Subcutaneous abdominal adipose tissue (tissue), 5 donors: ENCODE results near the gene HUNK.
"Not testable (repeated sequence)": the region's sequence is repeated elsewhere in the genome, so short reads cannot be mapped to it uniquely, and the experiment has no call there.

ENCODE experiments used
- H3K27ac ChIP-seq: one replicate; pipeline ENCODE4 v1.7.0; 2013; ENCODE audit warnings: low read depth, mild to moderate bottlenecking, inconsistent platforms, low read length, moderate library complexity
- H3K27me3 ChIP-seq, 5 donors: one replicate each; pipeline ENCODE4 v1.7.0; 2013; ENCODE audit warnings: low read length in 5 of 5, inconsistent platforms in 1 of 5; ENCODE audit not compliant: control insufficient read depth in 5 of 5, insufficient read depth in 4 of 5
- H3K36me3 ChIP-seq, 5 donors: one replicate each; pipeline ENCODE4 v1.7.0; 2013; ENCODE audit warnings: low read length in 5 of 5; ENCODE audit not compliant: control insufficient read depth in 5 of 5, insufficient read depth in 5 of 5
- H3K4me1 ChIP-seq, 5 donors: one replicate each; pipeline ENCODE4 v1.7.0; 2013; ENCODE audit warnings: low read length in 5 of 5, mild to moderate bottlenecking in 3 of 5, moderate library complexity in 1 of 5; ENCODE audit not compliant: control insufficient read depth in 5 of 5, insufficient read depth in 5 of 5
- H3K4me3 ChIP-seq, 5 donors: one replicate each; pipeline ENCODE4 v1.7.0; 2013; ENCODE audit warnings: low read length in 5 of 5, low read depth in 1 of 5
- H3K9ac ChIP-seq, 5 donors: one replicate each; pipeline ENCODE4 v1.7.0; 2013; ENCODE audit warnings: low read length in 5 of 5, mild to moderate bottlenecking in 4 of 5, moderate library complexity in 3 of 5
- H3K9me3 ChIP-seq, 5 donors: one replicate each; pipeline ENCODE4 v1.7.0; 2013; ENCODE audit warnings: low read length in 5 of 5; ENCODE audit not compliant: control insufficient read depth in 5 of 5
- donor health status: healthy.
- donor health status: healthy.
- donor health status: healthy.
- donor health status: healthy.
- donor health status: healthy.

Gene HUNK

DNA sequence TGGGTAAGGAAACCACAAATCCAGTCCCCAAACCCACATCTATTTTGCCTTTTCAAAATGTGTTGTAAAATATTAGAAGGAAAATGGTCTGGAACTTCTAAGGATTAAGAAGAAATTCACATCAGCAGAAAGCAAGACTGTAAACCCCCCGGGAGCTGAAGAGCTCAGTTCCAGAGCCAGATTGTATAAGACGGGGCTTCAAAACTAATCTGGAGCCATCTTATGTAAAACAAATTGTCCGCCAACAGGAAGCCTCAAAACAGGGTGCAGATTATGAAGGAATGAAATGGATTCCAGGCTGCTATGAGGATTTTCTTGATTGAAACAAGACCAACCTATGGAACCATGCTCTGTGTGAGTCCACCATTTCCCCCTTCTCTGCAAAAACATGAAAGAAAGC lies 25.1 kb upstream of the HUNK start:
- H3K4me3 ChIP-seq = no peak overlapping the region
- peaks cover 0 to 25% (median 16%) of the 10 kb centered on the region in 5 donors for H3K4me1 ChIP-seq
- no peak overlapping the region for H3K27ac ChIP-seq
- H3K27me3 ChIP-seq = no peaks in the 10 kb centered on the region
- no peaks in the 10 kb centered on the region for H3K9me3 ChIP-seq
- no peak overlapping the region for H3K9ac ChIP-seq
- H3K36me3 ChIP-seq = no peaks in the 10 kb centered on the region

DNA sequence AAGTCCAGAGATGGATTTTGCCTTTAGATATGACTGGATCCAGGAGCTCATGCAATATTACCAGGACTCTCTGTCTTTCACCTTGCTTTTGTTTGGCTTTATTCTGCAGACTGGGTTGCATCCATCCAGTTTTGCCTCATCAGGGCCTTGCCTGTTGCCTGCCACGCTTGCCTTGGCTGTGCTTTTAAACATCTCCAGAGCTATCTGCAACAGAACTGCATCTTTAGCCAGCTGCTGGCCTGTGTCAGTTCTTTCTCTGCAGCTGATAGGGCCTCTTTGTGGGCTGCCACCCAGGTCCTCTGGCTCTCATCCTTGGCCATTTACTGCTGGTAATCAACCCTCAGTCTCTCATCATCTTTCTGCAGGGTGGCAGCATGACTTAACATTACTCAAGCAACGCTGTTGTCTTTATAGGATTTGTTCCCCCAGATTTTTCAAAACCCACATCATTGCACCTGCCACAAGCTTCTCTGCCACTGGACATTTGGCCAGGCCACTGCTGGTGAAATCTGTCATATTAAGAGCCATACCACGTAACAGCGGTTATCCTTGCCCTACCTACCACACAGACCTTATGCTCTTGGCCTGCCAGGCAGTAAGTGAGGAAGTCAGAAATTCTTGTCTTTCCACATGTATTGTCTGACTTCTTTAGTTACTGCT lies 24.4 kb upstream of the HUNK start:
- peaks cover 0 to 25% (median 16%) of the 10 kb centered on the region in 5 donors for H3K4me1 ChIP-seq
- H3K36me3 ChIP-seq = no peaks in the 10 kb centered on the region
- H3K4me3 ChIP-seq = no peak overlapping the region
- H3K9me3 ChIP-seq = no peaks in the 10 kb centered on the region
- H3K27ac ChIP-seq = no peak overlapping the region
- H3K27me3 ChIP-seq = no peaks in the 10 kb centered on the region
- no peak overlapping the region for H3K9ac ChIP-seq

- Histone ChIP-seq H3K27me3 (no peaks in the 10 kb centered on the region), H3K9me3 (no peaks in the 10 kb centered on the region), H3K36me3 (no peaks in the 10 kb centered on the region), H3K4me3 (no peak overlapping the region), H3K27ac (no peak overlapping the region), H3K9ac (no peak overlapping the region), H3K4me1 (peaks cover 0 to 25% (median 16%) of the 10 kb centered on the region in 5 donors)
These were observed 21.9 kb upstream of the HUNK start for GRCh38 chr21:31850886-31851285.

DNA sequence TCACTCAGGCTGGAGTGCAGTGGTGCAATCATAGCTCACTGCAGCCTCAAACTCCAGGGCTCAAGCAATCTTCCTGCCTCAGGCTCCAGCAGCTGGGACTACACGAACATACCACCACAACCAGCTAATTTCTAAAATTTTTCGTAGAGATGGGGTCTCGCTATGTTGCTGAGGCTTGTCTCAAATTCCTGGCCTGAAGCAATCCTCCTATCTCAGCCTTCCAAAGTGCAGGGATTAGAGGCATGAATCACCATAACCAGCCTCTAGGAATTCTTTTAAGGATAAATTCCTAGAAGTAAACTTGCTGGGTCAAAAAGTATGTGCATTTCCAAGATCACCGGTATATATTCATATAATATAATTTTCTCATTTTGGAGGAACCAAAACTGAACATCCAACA lies 17.6 kb upstream of the HUNK start:
- H3K27ac ChIP-seq = no peak overlapping the region
- no peaks in the 10 kb centered on the region for H3K27me3 ChIP-seq
- no peaks in the 10 kb centered on the region for H3K36me3 ChIP-seq
- H3K4me1 ChIP-seq = peaks cover 0 to 4% (median 0%) of the 10 kb centered on the region in 5 donors
- no peak overlapping the region for H3K9ac ChIP-seq
- no peak overlapping the region for H3K4me3 ChIP-seq
- H3K9me3 ChIP-seq = no peaks in the 10 kb centered on the region

- no peak overlapping the region for H3K4me3 ChIP-seq
- peaks cover 0 to 2% (median 0%) of the 10 kb centered on the region in 5 donors for H3K27me3 ChIP-seq
- no peak overlapping the region for H3K9ac ChIP-seq
- peaks cover 0 to 4% (median 0%) of the 10 kb centered on the region in 5 donors for H3K4me1 ChIP-seq
- no peaks in the 10 kb centered on the region for H3K9me3 ChIP-seq
- H3K36me3 ChIP-seq = no peaks in the 10 kb centered on the region
- no peak overlapping the region for H3K27ac ChIP-seq
These were observed 15.7 kb upstream of the HUNK start for GRCh38 chr21:31857096-31857495.

GRCh38 chr21:31857631-31858030 lies 15.2 kb upstream of the HUNK start:
- H3K4me3 ChIP-seq, H3K4me1 ChIP-seq, H3K36me3 ChIP-seq, H3K27me3 ChIP-seq, H3K27ac ChIP-seq, H3K9ac ChIP-seq, H3K9me3 ChIP-seq: not testable (repeated sequence)

DNA sequence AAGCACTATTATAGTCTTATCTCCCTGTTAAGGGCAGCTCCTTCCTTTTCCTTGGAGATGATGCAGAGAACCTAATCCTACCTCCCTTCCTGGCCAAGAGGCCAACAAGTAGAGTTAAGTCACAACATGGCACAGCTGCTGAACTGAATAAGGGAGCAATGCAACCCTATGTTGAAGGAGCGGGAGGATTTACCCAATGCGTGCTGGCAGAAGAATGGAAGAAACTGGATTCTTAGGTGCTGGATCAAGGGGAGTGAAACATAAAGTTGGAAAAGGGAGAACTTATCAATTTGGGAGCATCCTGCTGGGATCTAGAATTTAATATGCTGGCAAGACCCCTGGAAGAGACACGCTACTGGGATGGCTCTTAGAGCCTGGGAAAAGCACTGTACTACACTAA lies 12.0 kb upstream of the HUNK start:
- H3K9me3 ChIP-seq = no peaks in the 10 kb centered on the region
- H3K27ac ChIP-seq = no peak overlapping the region
- H3K27me3 ChIP-seq = peaks cover 0 to 2% (median 0%) of the 10 kb centered on the region in 5 donors
- peaks cover 0 to 7% (median under 1%) of the 10 kb centered on the region in 5 donors for H3K4me1 ChIP-seq
- no peaks in the 10 kb centered on the region for H3K36me3 ChIP-seq
- H3K4me3 ChIP-seq = no peak overlapping the region
- no peak overlapping the region for H3K9ac ChIP-seq

GRCh38 chr21:31862078-31862477 lies 10.7 kb upstream of the HUNK start:
- H3K4me1 ChIP-seq = peaks cover 0 to 8% (median 5%) of the 10 kb centered on the region in 5 donors
- no peak overlapping the region for H3K27ac ChIP-seq
- no peak overlapping the region for H3K9ac ChIP-seq
- H3K27me3 ChIP-seq = peaks cover 0 to 2% (median 0%) of the 10 kb centered on the region in 5 donors
- H3K4me3 ChIP-seq = no peak overlapping the region
- H3K36me3 ChIP-seq = no peaks in the 10 kb centered on the region
- no peaks in the 10 kb centered on the region for H3K9me3 ChIP-seq

DNA sequence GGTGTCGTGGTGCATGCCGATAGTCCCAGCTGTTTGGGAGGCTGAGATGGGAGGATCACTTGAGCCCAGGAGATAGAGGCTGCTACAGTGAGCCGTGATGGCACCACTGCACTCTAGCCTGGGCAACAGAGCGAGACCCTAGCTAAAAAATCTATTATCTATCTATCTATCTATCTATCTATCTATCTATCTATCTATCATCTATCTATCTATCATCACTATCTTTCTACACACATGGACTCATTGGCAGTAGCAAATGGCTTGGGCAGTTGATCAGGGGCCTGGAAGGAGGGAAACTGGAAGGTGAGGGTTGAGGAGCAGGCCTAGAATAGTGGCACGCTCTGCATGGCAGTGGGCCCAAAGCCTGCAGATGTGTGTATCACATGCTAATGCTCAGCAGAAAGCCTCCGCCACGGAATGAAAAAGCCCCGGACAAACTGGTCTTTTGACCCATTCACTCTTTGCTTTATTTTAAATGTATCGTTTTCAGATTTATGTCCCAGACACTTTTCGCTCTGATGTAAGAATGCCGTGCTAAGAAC lies 7.3 kb upstream of the HUNK start:
- no peak overlapping the region for H3K27ac ChIP-seq
- peaks cover 0 to 7% (median 3%) of the 10 kb centered on the region in 5 donors for H3K4me1 ChIP-seq
- H3K27me3 ChIP-seq = peaks cover 0 to 15% (median 6%) of the 10 kb centered on the region in 5 donors
- H3K9ac ChIP-seq = no peak overlapping the region
- H3K4me3 ChIP-seq = no peak overlapping the region
- no peaks in the 10 kb centered on the region for H3K36me3 ChIP-seq
- no peaks in the 10 kb centered on the region for H3K9me3 ChIP-seq

DNA sequence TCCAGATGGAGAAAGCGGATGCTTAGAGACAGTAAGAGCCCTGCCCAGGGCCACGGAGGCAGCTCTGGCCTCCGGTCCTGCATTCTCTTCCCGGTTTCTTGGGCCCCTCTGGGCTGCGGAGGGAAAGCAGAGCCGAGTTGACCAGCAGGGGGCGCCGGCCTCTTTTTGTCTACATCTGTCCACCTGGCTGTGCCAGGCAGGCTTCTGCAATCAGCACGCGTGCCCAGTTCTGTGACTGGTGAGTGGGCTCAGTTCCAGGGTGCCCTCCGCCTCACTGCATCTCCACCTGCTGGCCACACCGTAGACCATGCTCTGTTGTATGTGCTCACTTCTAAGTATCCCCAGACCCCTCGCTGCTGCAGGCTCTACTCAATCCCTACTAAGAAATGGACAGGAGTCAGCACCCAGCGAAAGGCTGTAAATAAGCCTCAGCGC lies 6.7 kb upstream of the HUNK start:
- no peaks in the 10 kb centered on the region for H3K9me3 ChIP-seq
- peaks cover 0 to 15% (median 6%) of the 10 kb centered on the region in 5 donors for H3K27me3 ChIP-seq
- H3K4me3 ChIP-seq = no peak overlapping the region
- H3K36me3 ChIP-seq = no peaks in the 10 kb centered on the region
- no peak overlapping the region for H3K27ac ChIP-seq
- H3K4me1 ChIP-seq = peaks cover 0 to 7% (median 3%) of the 10 kb centered on the region in 5 donors
- no peak overlapping the region for H3K9ac ChIP-seq
